Breast epithelium (tissue), 3 donors: ENCODE measurements around the gene CHDH.

Source experiments
- POLR2A ChIP-seq: fragments of 450-650 bp; IDR thresholded peaks from one replicate; pipeline ENCODE4 v1.6.1; 2016; ENCODE audit warnings: antibody characterized with exemption, mild to moderate bottlenecking, moderate library complexity
- POLR2AphosphoS5 ChIP-seq, 3 donors: sonication (generic); formaldehyde crosslinking; IDR thresholded peaks; one replicate each; pipeline ENCODE4 v1.6.1; 2017; ENCODE audit warnings: antibody characterized with exemption in 3 of 3
- TF ChIP-seq, protein P1 (sequence below), 3 donors: fragments of 450-650 bp; IDR thresholded peaks; one replicate each; pipeline ENCODE4 v1.5.1; 2016 to 2017; ENCODE audit warnings: antibody characterized with exemption in 3 of 3, mild to moderate bottlenecking in 3 of 3, moderate library complexity in 3 of 3

DNA sequence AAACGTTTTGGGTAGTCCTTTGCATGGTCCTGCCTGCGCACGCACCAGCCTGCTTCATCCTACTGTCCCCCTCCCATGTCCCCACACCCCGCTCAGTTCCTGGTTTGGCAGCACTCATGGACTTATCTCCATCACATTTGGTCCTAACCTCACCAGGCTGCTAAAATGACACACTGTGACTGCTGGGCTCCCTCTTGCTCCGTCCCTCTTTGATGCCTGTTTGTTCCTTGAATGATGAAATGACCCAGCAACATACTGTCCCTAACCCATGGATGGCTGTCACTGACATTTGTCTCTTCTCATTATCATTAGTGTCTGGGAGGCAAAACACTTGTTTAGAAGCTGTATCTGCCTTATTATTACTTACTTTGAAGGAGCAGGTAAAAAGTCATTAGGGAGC is 80.5 kb downstream of the CHDH start:
- TF ChIP-seq, protein P1, sequence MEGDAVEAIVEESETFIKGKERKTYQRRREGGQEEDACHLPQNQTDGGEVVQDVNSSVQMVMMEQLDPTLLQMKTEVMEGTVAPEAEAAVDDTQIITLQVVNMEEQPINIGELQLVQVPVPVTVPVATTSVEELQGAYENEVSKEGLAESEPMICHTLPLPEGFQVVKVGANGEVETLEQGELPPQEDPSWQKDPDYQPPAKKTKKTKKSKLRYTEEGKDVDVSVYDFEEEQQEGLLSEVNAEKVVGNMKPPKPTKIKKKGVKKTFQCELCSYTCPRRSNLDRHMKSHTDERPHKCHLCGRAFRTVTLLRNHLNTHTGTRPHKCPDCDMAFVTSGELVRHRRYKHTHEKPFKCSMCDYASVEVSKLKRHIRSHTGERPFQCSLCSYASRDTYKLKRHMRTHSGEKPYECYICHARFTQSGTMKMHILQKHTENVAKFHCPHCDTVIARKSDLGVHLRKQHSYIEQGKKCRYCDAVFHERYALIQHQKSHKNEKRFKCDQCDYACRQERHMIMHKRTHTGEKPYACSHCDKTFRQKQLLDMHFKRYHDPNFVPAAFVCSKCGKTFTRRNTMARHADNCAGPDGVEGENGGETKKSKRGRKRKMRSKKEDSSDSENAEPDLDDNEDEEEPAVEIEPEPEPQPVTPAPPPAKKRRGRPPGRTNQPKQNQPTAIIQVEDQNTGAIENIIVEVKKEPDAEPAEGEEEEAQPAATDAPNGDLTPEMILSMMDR (IDR thresholded peaks at IDR 0.05): no peak
- TF ChIP-seq POLR2A (no peak), POLR2AphosphoS5 (IDR thresholded peaks at IDR 0.05) (no peak)
